Suprapubic skin (tissue), 4 donors: ENCODE results near the gene CAT.

ENCODE experiments used
- EP300 ChIP-seq: sonication (generic); formaldehyde crosslinking; IDR thresholded peaks from one replicate; pipeline ENCODE4 v1.6.1; 2017; ENCODE audit warnings: antibody characterized with exemption
- POLR2A ChIP-seq, 2 donors: fragments of 450-650 bp; IDR thresholded peaks; one replicate each; pipeline ENCODE4 v1.6.1; 2017; ENCODE audit warnings: antibody characterized with exemption in 2 of 2, mild to moderate bottlenecking in 2 of 2, moderate library complexity in 2 of 2
- POLR2AphosphoS5 ChIP-seq, 3 donors: sonication (generic); formaldehyde crosslinking; IDR thresholded peaks; one replicate each; pipeline ENCODE4 v1.6.1; 2017; ENCODE audit warnings: antibody characterized with exemption in 3 of 3
- TF ChIP-seq, protein P1 (sequence below), 2 donors: fragments of 200-600 bp in 1 of 2; fragments of 450-650 bp in 1 of 2; sonication (generic) in 1 of 2; IDR thresholded peaks; one replicate each; pipeline ENCODE4 v1.5.1; 2016 to 2019; ENCODE audit warnings: antibody characterized with exemption in 2 of 2, mild to moderate bottlenecking in 1 of 2, moderate library complexity in 1 of 2

DNA sequence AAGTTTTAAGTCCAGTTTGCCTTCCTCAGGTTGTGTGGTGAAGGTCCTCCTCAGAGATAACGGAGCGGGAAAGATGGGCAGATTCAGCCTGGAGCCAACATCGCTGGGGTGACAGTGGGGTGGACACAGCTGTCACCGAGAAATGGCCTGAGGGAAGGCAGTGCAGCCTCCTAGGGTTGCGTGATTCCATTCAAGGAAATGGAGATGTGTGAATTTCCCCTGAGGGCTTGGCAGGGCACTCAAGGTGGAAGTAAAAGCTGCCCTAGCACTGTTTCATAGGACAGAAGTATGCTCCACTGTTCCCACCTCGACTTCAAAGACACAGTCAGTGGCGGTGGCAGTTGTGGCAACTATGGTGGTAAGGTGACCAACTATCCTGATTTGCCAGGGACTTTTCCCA lies 15.4 kb upstream of the CAT start:
- TF ChIP-seq, protein P1, sequence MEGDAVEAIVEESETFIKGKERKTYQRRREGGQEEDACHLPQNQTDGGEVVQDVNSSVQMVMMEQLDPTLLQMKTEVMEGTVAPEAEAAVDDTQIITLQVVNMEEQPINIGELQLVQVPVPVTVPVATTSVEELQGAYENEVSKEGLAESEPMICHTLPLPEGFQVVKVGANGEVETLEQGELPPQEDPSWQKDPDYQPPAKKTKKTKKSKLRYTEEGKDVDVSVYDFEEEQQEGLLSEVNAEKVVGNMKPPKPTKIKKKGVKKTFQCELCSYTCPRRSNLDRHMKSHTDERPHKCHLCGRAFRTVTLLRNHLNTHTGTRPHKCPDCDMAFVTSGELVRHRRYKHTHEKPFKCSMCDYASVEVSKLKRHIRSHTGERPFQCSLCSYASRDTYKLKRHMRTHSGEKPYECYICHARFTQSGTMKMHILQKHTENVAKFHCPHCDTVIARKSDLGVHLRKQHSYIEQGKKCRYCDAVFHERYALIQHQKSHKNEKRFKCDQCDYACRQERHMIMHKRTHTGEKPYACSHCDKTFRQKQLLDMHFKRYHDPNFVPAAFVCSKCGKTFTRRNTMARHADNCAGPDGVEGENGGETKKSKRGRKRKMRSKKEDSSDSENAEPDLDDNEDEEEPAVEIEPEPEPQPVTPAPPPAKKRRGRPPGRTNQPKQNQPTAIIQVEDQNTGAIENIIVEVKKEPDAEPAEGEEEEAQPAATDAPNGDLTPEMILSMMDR (IDR thresholded peaks at IDR 0.05), result no peak
- TF ChIP-seq POLR2AphosphoS5 (IDR thresholded peaks at IDR 0.05), result no peak
- TF ChIP-seq POLR2A (IDR thresholded peaks at IDR 0.05), result no peak
- no peak for TF ChIP-seq EP300
